Transverse colon (tissue), 3 donors: ENCODE measurements around the gene SCAPER.

Experiments used
- CTCF ChIP-seq, 5 experiments: fragments of 200-600 bp in 3 of 5; fragments of 450-650 bp in 2 of 5; sonication (generic) in 3 of 5; IDR thresholded peaks; 1 replicate in 2 of 5; 2 replicates in 3 of 5; pipeline ENCODE4 v1.5.1; 2016 to 2017; ENCODE audit warnings: antibody characterized with exemption in 5 of 5, inconsistent platforms in 3 of 5, mild to moderate bottlenecking in 2 of 5, moderate library complexity in 1 of 5
- POLR2A ChIP-seq: fragments of 450-650 bp; IDR thresholded peaks from one replicate; pipeline ENCODE4 v1.6.1; 2016; ENCODE audit warnings: antibody characterized with exemption, mild to moderate bottlenecking, moderate library complexity

GRCh38 chr15:76935620-76936019 is 30.5 kb upstream of the SCAPER start:
- no peak for TF ChIP-seq CTCF (IDR thresholded peaks at IDR 0.05)
- TF ChIP-seq POLR2A, result no peak
